Raji (cell line): ENCODE data around the gene PANK4.

Source experiments
- POLR2A ChIP-seq: IDR thresholded peaks from 2 replicates; pipeline ENCODE4 v1.6.1; 2011; ENCODE audit warnings: low read depth, low read length, control low read depth; ENCODE audit not compliant: insufficient read depth

The PANK4 gene

GRCh38 chr1:2512862-2513421, 13.5 kb downstream of the PANK4 start:
- no peak for TF ChIP-seq POLR2A

- TF ChIP-seq POLR2A: no peak
Observed at GRCh38 chr1:2510366-2511155, 15.8 kb downstream of the PANK4 start.

- TF ChIP-seq POLR2A: no peak
Observed at GRCh38 chr1:2509589-2509988, 16.8 kb downstream of the PANK4 start.

- TF ChIP-seq POLR2A: no peak
Observed at GRCh38 chr1:2508751-2509150, 17.6 kb downstream of the PANK4 start.

GRCh38 chr1:2508180-2508579, 18.2 kb downstream of the PANK4 start:
- no peak for TF ChIP-seq POLR2A

GRCh38 chr1:2507744-2508155, 18.6 kb downstream of the PANK4 start:
- no peak for TF ChIP-seq POLR2A

GRCh38 chr1:2506901-2507565, 19.4 kb downstream of the PANK4 start:
- TF ChIP-seq POLR2A: no peak

GRCh38 chr1:2506007-2506860, 20.2 kb downstream of the PANK4 start:
- TF ChIP-seq POLR2A: no peak

GRCh38 chr1:2505461-2505994, 20.9 kb downstream of the PANK4 start:
- no peak for TF ChIP-seq POLR2A

GRCh38 chr1:2504949-2505272, 21.5 kb downstream of the PANK4 start:
- no peak for TF ChIP-seq POLR2A

GRCh38 chr1:2504225-2504948, 22.0 kb downstream of the PANK4 start:
- no peak for TF ChIP-seq POLR2A

GRCh38 chr1:2503554-2504224, 22.7 kb downstream of the PANK4 start:
- no peak for TF ChIP-seq POLR2A

- no peak for TF ChIP-seq POLR2A
Observed at GRCh38 chr1:2502661-2503553, 23.5 kb downstream of the PANK4 start.
